ENCODE data around the gene TMEM109.

Gene TMEM109

GRCh38 chr11:60968223-60968622, 54.3 kb downstream of the TMEM109 start:
- no peak for DNase-seq (ENCODE audit: low read depth, low spot score)

- peak; percentile 69 for DNase-seq (ENCODE audit: low read depth, low spot score)
Observed at GRCh38 chr11:60970369-60970774, 56.4 kb downstream of the TMEM109 start.

DNA sequence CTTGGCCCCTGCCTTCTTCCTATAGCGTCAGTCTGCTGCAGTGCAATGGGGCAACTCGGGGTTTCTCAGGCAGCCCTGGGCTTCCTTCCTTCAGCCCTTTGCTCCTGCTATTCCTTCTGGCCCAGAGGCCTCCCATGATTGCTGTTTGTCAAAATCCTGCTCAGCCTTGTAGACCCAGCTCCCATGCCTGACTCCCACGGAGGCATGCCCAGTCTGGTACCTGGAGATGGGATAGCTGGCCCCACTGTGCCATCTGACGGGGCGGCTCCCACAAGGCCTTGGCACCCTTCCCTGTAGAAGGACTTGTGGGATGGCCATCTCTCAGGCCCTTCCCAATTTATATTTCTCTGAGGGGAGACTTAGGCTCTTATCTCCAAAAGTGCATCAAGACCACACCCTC, 56.9 kb downstream of the TMEM109 start:
- DNase-seq (ENCODE audit: low read depth, low spot score) = no peak

DNA sequence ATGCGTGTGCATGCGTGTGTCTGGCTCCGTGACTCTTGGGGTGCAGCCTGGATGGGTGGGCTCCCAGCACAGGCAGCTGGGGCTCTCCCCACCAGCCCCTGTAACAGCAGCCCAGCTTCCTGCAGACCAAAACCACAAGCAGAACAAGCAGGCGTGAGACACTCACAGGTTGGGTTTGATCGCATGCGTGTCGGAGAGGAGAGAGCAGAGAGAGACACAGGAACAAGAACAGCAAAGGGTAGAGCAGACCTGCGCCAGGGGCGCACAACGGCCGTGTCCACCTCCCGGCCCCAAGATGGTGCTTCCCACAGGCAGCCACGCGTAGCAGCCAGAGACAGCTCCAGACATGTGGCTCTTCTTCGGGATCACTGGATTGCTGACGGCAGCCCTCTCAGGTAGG, 57.6 kb downstream of the TMEM109 start, which contains the start of gene CD6:
CD6 (plus strand) TSS at position 161 of the 400 bp plus-strand sequence; CDS start at position 347, 186 bp downstream.
- no peak for DNase-seq (ENCODE audit: low read depth, low spot score)

DNA sequence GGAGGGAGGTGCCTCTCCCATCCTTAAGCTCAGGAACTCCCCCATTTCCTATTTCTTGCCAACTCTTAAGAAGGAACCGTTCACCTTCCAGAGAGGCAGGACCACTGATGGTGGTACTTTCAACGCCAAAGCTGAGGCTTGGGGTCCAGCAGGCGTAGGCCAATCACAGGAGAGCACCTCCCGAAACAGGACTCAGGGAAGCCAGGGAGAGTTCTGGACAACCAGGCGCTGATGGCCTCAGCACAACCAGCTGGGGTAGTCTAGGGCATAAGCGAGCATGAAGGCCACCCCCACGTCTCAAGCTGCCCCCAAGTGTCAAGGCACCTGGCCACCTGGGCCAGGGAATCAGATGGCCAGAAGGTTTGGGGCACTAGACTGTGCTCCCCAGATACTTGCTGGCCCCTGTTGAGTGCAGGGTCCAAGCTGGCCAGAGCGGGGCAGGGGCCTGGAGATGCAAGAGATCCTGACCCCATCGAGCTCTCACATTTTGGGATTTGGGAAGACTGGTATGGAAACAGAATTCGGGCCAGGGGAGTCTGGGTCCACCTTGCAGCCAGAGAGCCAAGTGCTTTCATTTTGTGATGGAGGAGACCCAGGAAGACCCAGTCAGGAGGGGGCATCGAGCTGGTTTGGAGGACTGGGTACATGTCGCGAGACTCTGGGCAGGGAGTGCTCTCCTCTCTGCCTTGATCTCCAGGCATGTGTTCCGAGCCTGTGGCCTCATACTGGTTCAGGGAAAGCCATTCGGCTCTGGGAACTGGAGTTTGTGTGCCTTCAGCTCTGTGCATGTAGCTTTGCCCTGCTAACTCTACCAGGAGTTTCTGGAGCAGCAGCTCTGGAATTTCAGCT, 58.4 kb downstream of the TMEM109 start:
- DNase-seq (ENCODE audit: low read depth, low spot score) = no peak

All from activated naive CD8-positive, alpha-beta T cell treated with anti-CD3 and anti-CD28 coated beads, Interleukin-2, amount 50 U/mL, for 16 hours (primary cell).